ENCODE data around the gene PLEKHB1. TPM values are rescaled to one million over a fixed set of nuclear protein-coding genes. Genes with fewer than 3 reads are reported as not detected.

Gene PLEKHB1
- polyA plus RNA-seq, 3 donors: 1.1 to 5.7 (median 2.5) TPM

DNA sequence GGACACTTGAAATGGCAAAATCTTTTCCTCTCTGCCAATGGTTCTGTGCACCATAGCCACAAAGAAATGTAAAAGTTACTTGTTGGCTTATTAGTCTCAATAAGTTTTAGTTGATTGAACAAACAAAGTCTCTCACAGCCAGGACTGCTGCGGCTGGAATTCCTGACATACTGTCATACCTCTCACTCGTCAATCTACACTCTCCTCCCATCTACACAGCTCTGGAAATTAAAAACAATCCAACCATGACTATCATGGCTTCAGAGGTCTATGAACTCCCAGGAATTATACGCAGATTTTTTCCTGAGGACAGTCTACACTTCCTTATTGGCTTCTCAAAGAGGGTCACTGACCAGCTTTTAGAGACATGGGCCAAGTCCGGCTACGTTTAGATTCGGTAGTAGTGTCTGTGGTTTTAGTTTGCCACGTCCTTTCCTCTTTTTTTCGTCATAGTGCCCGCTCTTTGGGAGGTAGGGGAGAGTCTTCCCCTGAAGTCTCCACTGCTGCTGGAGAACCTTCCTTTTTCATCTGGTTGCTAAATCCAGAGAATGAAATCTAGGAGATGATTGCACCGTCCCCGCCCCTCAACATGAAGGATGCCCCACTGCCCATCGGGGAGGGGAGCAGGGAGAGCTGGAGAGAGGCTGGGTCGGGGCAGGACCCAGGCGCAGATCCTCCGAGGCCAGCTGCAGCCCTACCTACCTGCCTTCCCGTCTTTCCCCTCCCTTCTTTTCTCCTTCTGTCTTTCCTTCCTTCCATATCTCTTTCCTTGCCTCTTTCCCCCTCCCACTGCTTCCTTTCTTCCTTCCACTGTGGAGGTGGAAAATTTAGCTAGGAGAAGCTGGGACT is 1.0 kb upstream of the PLEKHB1 start:
- WGBS, 3 donors: 36 to 59% (median 39%) methylated on average over 15 to 16 of the region's 16 CpGs
- no peak overlapping the region for H3K27ac ChIP-seq (ENCODE audit: low read depth, low read length)

GRCh38 chr11:73647459-73648100 is 1.2 kb downstream of the PLEKHB1 start:
- H3K27ac ChIP-seq (ENCODE audit: low read depth, low read length): no peak overlapping the region
- WGBS, 3 donors: 9 to 15% (median 13%) methylated on average over 21 to 23 of the region's 23 CpGs

DNA sequence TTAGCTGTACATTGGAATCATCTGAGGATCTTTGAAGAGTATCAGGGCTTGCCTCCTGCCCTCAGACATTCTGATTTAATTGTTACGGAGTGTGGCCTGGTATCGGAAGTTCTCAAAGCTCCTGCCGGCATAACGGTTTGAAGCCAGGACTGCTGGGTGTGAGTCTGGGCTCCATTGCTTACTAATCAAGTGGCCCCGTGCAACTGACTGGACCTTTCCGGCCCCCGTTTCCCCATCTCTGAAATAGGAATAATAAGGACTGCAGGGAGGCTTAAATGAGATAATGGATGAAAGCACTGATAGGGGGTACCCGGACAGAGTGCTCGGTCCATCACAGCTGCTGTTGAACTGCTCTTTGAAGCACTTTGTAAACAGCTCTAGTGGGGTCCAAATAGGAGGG is 1.7 kb downstream of the PLEKHB1 start:
- WGBS, 3 donors: 87 to 92% (median 87%) methylated on average over 9 of the region's 9 CpGs
- H3K27ac ChIP-seq (ENCODE audit: low read depth, low read length): no peak overlapping the region

DNA sequence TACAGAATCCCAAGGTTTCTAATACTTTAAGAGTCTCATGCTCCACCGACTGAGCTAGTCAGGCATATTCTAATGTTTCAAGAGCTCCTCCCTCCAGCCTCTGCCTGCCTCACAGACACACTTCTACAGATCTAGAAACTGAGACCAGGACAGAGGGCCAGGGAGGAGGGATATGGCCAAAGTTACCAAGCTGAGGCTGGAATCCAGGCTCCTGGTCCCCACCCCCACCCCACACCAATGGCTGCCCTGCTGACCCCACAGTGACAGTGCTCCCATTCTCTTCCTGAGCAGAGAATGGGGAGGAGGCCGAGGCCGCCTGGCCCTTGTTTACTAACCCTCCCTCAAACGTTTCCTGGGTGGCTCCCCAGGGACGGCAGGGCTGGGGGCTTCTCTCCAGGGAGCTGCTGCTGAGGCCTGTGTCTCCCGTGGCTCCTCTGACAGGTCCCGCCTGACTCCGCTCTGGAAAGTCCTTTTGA is 2.2 kb downstream of the PLEKHB1 start:
- no peak overlapping the region for H3K27ac ChIP-seq (ENCODE audit: low read depth, low read length)
- 64 to 72% (median 71%) methylated on average over 8 of the region's 8 CpGs for WGBS, 3 donors

DNA sequence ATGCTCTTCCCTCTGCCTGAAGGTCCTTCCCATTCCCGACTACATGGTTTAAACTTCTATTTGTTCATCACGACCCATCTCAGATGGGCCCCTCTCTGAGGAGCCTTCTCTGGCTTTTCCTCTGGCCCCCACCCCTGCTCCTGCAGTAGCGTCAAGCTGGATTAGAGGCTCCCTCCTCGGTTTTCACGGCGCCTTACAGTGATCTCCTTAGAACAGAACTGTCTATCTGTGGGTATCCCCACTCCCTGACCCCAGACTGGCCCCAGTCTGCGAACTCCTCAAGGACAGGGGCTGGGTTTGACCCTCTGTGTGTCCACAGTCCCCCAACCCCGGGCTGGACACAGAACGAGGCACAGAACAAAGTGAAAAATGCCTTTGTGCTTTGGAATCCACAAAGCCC is 2.8 kb downstream of the PLEKHB1 start:
- 75 to 78% (median 78%) methylated on average over 9 of the region's 9 CpGs for WGBS, 3 donors
- no peak overlapping the region for H3K27ac ChIP-seq (ENCODE audit: low read depth, low read length)

- H3K27ac ChIP-seq (ENCODE audit: low read depth, low read length): no peak overlapping the region
- WGBS, 3 donors: 84 to 93% (median 91%) methylated on average over 14 of the region's 14 CpGs
Observed at GRCh38 chr11:73650400-73650799, 4.0 kb downstream of the PLEKHB1 start.

- H3K27ac ChIP-seq (ENCODE audit: low read depth, low read length): no peak overlapping the region
- WGBS, 3 donors: 94 to 96% (median 95%) methylated on average over 5 of the region's 5 CpGs
Observed at GRCh38 chr11:73651252-73651651, 4.9 kb downstream of the PLEKHB1 start.

- 91 to 96% (median 94%) methylated on average over 9 of the region's 9 CpGs for WGBS, 3 donors
- H3K27ac ChIP-seq (ENCODE audit: low read depth, low read length): no peak overlapping the region
Observed at GRCh38 chr11:73651661-73652045, 5.3 kb downstream of the PLEKHB1 start.

DNA sequence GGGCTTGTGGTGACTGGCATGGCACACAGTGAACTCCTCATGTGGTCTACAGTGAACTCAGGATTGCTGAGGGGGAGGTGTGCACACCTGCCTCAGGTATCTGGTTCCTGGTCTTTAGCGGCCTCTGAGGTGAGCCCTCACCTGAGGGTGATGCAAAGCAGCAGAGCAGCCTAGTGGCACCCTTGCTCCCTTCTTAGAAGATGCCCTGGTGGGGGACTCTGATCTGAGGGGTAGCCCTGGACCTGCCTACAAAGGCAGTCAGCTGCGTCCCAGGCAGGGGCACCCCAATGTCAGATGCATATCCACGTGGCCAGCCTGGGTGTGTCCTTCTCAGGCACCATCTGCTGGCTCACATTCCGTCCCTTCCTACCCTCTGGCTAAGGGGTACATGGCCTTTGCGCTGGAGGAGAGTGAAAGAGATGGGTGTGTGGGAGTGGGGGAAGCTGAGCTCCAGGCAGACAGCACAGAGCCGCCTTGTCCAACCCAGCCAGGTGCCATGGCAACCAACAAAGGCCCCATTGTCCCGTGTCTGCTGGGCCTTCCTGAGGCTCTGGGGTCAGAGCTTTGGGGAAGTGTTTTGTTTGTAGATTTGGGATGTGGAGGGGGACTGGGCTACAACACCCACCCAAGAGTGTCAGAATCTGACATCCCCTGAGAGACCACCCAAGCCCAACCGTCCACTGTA is 5.8 kb downstream of the PLEKHB1 start:
- no peak overlapping the region for H3K27ac ChIP-seq (ENCODE audit: low read depth, low read length)

GRCh38 chr11:73652856-73653559 is 6.6 kb downstream of the PLEKHB1 start:
- WGBS, 3 donors: 88 to 96% (median 88%) methylated on average over 6 of the region's 6 CpGs
- H3K27ac ChIP-seq (ENCODE audit: low read depth, low read length): no peak overlapping the region

More for the DNA sequence above, 5.8 kb downstream of the PLEKHB1 start:
- WGBS, 3 donors: 47 to 77% (median 52%) methylated on average over 8 of the region's 8 CpGs

GRCh38 chr11:73653996-73654395 is 7.6 kb downstream of the PLEKHB1 start:
- no peak overlapping the region for H3K27ac ChIP-seq (ENCODE audit: low read depth, low read length)
- 91 to 93% (median 91%) methylated on average over 5 of the region's 5 CpGs for WGBS, 3 donors

- WGBS, 3 donors: 87 to 92% (median 89%) methylated on average over 7 of the region's 7 CpGs
- no peak overlapping the region for H3K27ac ChIP-seq (ENCODE audit: low read depth, low read length)
Observed at GRCh38 chr11:73654482-73655021, 8.2 kb downstream of the PLEKHB1 start.

DNA sequence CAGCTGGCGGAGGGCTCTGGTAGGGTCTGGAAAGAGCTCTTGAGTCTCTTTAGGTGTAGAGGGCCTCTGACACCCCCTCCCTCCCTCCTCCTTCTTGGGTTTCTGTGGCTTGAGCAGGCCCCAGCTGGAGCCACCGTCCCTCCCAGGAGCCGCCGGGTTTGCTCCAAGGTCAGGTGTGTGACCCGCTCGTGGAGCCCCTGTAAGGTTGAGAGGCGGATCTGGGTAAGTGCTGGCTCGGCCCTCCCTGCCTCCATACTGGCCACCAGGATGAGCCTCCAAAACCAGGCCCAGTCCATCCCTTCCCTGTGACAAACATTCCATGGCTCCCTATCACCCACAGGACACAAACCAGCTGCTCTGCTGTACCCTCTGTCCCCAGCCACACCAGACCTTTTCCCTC is 9.3 kb downstream of the PLEKHB1 start:
- WGBS, 3 donors: 83 to 93% (median 93%) methylated on average over 8 of the region's 8 CpGs
- no peak overlapping the region for H3K27ac ChIP-seq (ENCODE audit: low read depth, low read length)

DNA sequence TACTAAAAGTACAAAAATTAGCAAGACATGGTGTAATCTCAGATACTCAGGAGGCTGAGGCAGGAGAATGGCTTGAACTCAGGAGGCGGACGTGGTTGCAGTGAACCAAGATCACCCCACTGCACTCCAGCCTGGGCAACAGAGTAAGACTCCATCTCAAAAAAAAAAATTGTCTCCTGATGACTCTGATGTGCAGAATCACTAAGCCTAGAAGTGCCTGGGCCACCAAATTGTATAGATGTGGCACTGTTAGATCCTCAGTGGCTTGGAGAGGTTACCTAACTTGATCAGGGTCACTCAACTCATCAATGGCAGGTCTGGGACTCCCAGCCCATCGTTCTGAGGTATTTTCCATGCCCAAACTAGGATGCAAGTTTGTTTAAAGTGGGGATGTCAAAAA is 10.6 kb downstream of the PLEKHB1 start:
- H3K27ac ChIP-seq (ENCODE audit: low read depth, low read length): no peak overlapping the region
- 63 to 78% (median 77%) methylated on average over 3 of the region's 3 CpGs for WGBS, 3 donors

DNA sequence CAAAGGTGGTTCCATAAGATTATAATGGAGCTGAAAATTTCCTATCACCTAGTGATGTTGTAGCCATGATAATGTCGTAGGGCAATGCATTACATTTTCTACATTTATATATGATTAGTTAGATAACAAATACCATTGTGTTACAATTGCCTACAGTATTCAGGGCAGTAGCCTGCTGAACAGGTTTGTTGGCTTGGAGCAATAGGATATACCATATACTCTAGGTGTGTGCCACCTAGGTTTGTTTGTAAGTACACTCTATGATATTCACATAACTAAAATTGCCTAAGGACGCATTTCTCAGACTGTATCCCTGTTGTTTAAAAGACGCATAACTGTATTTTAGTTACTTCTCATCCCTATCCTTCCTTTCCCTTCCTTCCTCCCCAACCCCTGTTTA is 13.6 kb downstream of the PLEKHB1 start:
- WGBS, 3 donors: 82 to 89% (median 85%) methylated on average over 3 of the region's 3 CpGs
- H3K27ac ChIP-seq (ENCODE audit: low read depth, low read length): no peak overlapping the region

DNA sequence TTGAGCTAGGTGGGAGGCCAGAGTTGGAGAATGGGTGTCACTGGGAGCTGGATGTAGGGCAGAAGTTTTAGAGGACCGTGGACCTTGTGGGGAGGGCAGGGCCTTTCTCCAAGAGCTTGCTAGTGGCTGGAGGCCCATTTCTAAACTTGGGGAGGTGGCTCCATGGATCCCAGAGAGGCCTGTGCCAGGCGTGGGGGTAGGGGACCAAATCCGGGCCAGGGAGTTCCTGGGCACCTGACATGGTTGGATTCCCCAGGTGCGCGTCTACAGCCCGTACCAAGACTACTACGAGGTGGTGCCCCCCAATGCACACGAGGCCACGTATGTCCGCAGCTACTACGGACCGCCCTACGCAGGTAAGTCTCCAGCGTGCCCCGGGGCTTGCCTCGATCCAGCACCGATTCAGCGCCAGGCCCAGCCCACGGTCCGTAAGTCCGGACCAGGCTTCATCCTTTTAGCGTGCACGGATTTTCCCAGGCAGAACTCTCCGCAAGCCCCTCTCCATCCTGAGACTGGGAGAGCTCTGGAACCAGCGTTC is 14.2 kb downstream of the PLEKHB1 start:
- no peak overlapping the region for H3K27ac ChIP-seq (ENCODE audit: low read depth, low read length)
- 22 to 49% (median 32%) methylated on average over 23 to 25 of the region's 25 CpGs for WGBS, 3 donors

- WGBS, 3 donors: 3 to 19% (median 13%) methylated on average over 36 to 40 of the region's 40 CpGs
- no peak overlapping the region for H3K27ac ChIP-seq (ENCODE audit: low read depth, low read length)
Observed at GRCh38 chr11:73661035-73661628, 14.8 kb downstream of the PLEKHB1 start.

All from adipose tissue (tissue), 3 donors.